ENCODE measurements around the gene CLPTM1L. TPM values are rescaled to one million over a fixed set of nuclear protein-coding genes. Genes with fewer than 3 reads are reported as not detected.
"Not testable (repeated sequence)": the region's sequence is repeated elsewhere in the genome, so short reads cannot be mapped to it uniquely, and the experiment has no call there.

Gene CLPTM1L
- total RNA-seq, 4 donors from 2014 or later, result 65.0 to 165 (median 106) TPM

GRCh38 chr5:1374030-1374678 lies 29.3 kb upstream of the CLPTM1L start:
- no peak for TF ChIP-seq CTCF (IDR thresholded peaks at IDR 0.05)
- ATAC-seq (ENCODE audit: low FRiP score) (no peak), DNase-seq (ENCODE audit: low spot score) (no peak)

- ATAC-seq (ENCODE audit: low FRiP score); DNase-seq (ENCODE audit: low spot score): not testable (repeated sequence)
Observed at GRCh38 chr5:1371972-1372342, 27.1 kb upstream of the CLPTM1L start.

- DNase-seq (ENCODE audit: low spot score) (no peak), ATAC-seq (ENCODE audit: low FRiP score) (no peak)
- TF ChIP-seq CTCF (IDR thresholded peaks at IDR 0.05), result no peak
Observed at GRCh38 chr5:1371218-1371971, 26.5 kb upstream of the CLPTM1L start.

- no peak for ATAC-seq (ENCODE audit: low FRiP score)
Observed at GRCh38 chr5:1370006-1370405, 25.1 kb upstream of the CLPTM1L start.

GRCh38 chr5:1368756-1369155 lies 23.9 kb upstream of the CLPTM1L start:
- ATAC-seq (ENCODE audit: low FRiP score) (no peak), DNase-seq (ENCODE audit: low spot score) (no peak)
- no peak for TF ChIP-seq CTCF (IDR thresholded peaks at IDR 0.05)

More at GRCh38 chr5:1370006-1370405, 25.1 kb upstream of the CLPTM1L start:
- TF ChIP-seq CTCF (IDR thresholded peaks at IDR 0.05), result no peak
- no peak for DNase-seq (ENCODE audit: low spot score)

GRCh38 chr5:1368236-1368635 lies 23.3 kb upstream of the CLPTM1L start:
- TF ChIP-seq CTCF (IDR thresholded peaks at IDR 0.05), result no peak
- ATAC-seq (ENCODE audit: low FRiP score) (no peak), DNase-seq (ENCODE audit: low spot score) (no peak)

GRCh38 chr5:1367149-1367548 lies 22.2 kb upstream of the CLPTM1L start:
- ATAC-seq (ENCODE audit: low FRiP score) (no peak), DNase-seq (ENCODE audit: low spot score) (no peak)
- TF ChIP-seq CTCF (IDR thresholded peaks at IDR 0.05), result no peak

Data from omental fat pad (tissue), 4 donors.